Skeletal muscle cell (primary cell): ENCODE data around the gene EMILIN3.

Experiments
- DNase-seq: peaks from one replicate; pipeline ENCODE4 v3.0.0-alpha.2; 2010; ENCODE audit warnings: low read depth
- H3K4me3 ChIP-seq: 2 replicates; pipeline ENCODE4 v1.5.1; 2011; ENCODE audit warnings: low read depth, mild to moderate bottlenecking, control low read depth, low read length, moderate library complexity

Gene EMILIN3

DNA sequence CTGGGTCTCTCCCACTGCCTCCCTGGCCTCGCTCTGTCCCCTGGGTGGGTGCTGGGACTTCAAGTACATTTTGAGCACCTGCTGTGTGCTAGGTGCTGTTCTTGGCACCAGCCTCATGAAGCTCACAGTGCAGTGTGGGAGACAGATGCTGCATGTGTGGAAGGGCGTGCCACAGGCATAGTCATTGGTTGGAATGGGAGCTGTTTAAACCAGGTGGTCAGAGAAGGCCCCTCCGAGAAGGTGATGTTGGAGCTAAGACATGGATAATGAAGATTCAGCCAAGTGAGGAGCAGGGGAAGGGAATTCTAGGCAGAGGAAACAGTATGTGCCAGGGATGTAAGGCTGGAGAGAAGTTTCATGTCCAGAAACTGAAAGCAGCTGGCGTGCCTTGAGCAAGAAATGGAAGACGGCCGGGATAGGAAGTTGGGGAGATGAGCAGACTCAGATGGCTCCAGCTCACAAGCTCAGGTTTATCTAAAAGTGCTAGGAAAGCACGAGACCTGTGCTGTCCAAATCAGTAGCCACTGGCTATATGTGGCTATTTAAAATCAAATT, 16.1 kb downstream of the EMILIN3 start:
- H3K4me3 ChIP-seq: no peak overlapping the region
- no peak for DNase-seq

DNA sequence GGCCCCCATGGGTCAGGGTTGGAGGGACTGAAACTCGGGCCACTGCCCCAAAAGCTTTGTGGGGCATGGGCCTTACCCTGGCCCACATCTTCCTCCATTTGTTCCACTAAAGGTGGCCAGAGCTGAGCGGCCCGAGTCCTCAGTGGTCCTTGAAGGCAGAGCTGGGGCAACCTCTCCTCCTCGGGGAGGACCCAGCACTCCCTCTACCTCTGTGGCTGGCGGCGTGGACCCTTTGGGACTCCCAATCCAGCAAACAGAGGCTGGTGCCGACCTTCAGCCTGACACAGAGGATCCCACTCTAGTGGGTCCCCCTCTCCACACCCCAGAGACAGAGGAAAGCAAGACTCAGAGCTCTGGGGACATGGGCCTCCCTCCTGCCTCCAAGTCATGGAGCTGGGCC, 16.7 kb downstream of the EMILIN3 start:
- no peak overlapping the region for H3K4me3 ChIP-seq
- no peak for DNase-seq

DNA sequence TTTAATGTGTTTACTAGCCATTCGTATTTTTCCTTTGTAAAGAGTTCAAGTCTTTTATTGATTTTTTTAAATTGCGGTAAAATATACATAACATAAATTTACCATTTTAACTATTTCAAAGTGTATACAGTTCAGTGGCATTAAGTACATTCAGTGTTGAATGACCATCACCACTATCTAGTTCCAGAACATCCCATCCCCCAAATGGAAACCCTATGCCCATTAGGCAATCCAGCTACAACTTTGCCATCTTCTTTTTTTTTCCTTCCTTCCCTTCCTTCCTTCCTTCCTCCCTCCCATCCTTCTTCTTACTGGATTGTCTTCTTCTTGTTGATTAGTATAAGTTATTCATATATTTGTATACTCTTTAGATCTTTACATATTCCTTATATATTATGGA, 17.4 kb downstream of the EMILIN3 start:
- no peak overlapping the region for H3K4me3 ChIP-seq
- DNase-seq: no peak

DNA sequence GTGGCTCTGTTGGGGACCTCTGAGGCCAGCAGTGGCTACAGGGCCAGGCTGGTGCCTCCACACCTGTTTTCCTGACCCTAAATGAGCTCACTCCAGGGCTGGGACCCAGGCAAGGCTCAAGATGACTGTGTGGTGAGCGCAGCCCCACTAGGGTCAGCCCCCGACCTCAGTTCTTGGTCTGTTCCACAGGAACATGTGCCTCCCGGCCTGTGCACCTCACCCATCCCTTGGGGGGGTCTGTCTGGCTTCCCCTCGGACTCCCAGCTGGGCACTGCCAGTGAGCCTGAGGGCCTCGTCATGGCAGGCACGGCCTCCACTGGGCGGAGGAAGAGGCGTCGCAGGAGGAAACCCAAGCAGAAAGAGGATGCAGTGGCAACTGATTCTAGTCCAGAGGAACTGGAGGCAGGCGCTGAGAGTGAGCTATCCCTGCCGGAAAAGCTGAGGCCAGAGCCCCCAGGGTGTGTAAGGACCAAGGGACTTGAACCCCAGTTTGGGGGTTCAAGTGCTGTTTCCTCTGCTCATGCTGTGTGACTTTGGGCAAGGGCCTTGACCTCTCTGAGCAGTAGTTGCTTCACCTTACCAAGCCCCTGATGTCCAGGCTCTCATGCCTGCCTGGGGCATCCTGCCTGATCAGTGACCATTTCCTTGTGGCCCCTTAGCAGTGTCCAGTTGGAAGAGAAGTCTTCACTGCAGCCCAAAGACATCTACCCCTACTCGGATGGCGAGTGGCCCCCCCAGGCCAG, 18.0 kb downstream of the EMILIN3 start:
- H3K4me3 ChIP-seq: no peak overlapping the region
- DNase-seq: no peak

DNA sequence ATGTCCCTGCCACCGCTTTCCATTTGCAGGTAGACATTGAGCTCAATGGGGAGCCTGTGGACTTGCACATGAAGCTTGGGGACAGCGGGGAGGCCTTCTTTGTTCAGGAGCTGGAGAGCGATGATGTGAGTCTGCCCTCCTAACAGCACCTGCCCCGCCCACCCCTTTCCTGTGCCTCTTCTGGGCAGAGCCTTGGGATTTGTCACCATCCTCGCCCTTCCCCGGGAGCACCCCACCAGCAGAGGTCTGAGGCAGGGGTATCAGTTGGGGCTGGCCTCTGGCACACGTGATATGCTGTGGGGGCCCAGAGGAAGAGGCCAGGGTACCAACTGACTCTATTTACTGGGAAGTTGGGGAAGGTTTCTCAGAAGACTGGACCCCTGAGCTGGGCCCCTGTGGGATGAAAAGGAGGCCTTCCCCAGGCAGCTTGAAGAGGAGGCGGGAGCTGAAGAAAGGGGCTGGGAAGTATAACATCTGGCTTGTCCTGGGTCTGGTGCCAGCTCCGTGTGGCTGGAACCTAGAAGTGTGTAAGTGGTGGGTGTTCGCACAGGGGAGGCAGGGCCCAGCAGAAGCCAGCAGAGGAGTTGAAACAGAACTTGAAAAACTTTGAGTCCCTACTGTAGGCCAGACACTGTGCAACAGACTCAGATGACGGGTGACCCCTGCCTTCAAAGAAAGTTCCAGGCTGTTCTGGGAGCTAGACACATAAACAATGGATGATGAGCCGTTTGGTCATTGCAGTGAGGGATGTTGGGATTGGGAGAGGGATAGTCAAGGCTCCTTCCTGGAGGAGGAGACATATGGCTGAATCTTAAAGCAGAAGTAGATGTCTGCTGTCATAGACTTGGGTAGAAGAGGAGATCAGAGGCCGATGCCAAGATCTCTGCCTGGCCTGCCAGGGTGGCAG, 18.8 kb downstream of the EMILIN3 start:
- no peak overlapping the region for H3K4me3 ChIP-seq
- DNase-seq: no peak

DNA sequence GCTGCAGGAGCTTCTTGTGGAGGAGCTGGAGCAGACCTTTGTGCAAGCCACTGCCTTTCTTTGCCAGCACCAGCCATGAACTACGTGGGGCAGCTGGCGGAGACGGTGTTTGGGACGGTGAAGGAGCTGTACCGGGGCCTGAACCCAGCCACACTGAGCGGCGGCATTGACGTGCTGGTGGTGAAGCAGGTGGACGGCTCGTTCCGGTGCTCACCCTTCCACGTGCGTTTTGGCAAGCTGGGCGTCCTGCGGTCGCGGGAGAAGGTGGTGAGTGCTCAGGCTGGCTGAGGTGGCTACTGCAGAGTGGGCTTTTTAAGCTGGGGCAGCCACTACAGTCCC, 20.9 kb downstream of the EMILIN3 start:
- no peak for DNase-seq
- H3K4me3 ChIP-seq: no peak overlapping the region

DNA sequence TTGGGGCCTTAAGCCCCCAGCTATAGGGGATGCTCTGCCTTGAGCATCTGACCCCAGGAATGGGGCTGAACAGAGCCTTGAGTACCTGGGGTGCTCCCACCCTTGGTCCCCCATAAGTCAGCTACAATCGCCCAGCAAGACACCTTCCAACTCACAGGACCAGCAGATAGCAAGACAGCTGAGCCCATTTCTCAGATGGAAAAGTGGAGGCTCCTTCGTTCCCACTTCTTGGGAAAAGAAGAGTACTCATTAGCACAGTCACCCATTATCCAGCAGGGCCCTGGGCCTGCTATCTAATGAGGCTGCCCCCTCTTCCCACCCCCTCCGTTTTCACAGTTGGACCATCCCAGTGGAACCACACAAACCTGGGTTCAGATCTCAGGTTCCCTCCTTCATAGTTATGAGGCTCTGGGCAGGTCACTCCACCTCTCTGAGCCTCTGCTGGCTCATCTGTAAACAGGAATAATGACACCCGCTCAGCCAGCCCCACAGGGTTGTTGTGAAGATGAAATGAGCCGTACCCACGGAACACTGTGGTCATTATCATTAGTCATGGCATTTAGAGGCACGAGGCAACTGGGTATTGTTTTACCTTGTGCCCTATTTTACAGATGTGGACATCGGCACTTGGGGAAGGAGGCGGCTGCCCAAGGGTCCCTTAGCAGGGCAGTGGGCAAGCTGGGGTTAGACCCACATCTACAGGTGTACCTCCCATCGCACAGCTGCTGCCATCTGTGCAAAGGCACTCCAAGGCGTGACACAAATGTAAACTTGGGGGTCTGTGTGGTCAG, 21.5 kb downstream of the EMILIN3 start:
- no peak for DNase-seq
- no peak overlapping the region for H3K4me3 ChIP-seq

DNA sequence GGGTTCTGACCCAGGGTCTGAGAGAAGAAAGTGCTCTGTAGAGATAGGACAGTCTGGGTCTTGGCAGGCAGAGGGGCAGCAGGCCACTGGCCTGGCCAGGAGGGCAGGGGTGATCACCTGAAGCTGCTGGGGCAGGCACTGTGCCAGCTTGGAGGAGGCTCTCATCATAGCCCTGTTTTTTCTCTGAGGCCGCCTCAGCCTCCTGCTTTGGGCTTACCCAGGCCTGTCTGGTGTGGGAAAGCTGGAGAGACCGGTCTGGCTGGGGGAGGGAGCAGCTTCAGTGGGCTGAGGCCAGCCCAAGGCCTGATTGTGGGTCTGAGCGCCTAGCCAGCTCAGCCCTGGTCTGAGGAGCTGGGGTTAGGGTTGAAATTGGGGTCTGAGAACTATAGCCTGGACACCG, 22.1 kb downstream of the EMILIN3 start:
- DNase-seq: no peak
- no peak overlapping the region for H3K4me3 ChIP-seq

DNA sequence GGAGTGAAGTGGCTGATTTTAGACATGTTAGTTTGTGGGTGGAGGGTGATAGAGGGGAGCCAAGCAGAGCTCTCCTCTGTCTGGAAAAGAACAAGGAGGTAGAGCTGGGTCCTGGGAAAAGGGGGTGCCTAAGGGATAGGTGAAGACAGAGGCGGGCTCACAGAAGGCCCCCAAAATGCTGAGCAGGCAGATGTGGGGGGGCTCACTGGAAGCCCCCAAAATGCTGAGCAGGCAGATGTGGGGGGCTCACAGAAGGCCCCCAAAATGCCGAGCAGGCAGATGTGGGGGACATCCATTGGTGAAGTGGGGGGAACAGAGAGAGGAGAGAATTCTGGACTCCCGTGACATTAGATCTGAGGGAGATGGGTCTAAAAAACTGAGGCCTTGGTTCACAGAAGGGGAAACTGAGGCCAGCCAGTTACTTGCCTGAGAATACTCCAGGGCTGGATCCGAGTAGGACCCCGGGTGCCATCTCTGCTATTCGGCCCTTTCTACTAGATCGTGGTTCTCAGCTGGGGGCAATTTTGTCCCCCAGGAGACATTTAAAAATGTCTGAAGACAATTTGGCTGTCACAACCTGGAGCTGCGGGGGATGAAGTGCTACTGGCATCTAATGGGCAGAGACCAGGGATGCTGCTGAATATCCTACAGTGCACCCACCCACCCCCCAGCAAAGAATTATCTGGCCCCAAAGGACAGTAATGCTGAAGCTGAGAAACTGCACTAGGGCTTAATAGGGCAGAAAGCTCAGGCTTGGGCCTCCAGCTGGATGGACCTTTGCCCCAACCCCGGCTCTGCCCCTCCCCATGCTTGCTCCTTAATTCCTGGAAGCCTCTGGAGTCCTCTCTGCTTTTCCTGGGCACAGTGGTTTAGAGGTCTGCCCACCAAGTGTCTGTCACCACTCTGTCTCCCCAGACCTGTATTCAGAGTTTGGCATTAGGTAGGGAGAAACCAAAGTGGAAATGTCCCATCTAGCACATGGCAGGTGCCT, 23.8 kb downstream of the EMILIN3 start:
- DNase-seq: no peak
- H3K4me3 ChIP-seq: no peak overlapping the region

DNA sequence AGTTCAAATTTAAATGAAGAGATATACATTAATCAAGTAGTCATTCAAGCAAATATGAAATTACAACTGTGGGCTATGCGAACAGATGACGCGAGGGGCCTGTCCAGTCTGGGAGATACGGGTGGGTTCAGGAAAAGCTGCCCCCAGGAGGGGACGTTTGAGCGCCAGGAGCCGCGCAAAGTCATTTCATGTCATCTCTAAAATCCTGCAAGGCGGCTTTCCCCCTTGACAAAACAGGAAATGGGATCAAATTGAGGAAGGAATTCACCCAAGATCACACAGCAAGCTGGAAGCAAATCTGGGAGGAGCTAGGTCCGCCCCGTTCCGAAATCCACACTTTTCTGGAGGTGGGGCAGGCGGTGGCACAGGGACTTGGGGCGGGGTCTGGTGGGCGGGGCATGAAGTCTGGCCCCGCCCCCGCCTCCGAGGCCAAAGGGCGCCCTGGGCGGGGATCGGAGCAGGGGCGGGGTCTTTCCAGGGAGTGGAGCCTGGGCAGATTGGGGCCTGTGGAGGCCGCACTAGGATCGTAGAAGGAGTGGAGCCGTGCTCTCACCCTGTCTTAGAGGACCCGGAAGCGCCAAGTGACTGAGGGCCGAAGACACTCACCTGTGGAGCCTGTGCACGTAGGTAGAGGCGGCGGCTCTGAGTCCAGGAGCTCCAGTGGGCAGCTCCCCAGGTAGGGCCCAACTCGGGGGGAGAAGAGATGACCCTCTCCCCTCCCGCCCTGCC, 26.1 kb downstream of the EMILIN3 start, which contains the start of gene LPIN3:
TSS of gene LPIN3 (plus strand) at position 495 of the 729 bp plus-strand sequence. CDS start 4,983 bp downstream, outside the sequence.
- DNase-seq: no peak
- peak within 1 kb of the TSS; percentile 49 for H3K4me3 ChIP-seq

DNA sequence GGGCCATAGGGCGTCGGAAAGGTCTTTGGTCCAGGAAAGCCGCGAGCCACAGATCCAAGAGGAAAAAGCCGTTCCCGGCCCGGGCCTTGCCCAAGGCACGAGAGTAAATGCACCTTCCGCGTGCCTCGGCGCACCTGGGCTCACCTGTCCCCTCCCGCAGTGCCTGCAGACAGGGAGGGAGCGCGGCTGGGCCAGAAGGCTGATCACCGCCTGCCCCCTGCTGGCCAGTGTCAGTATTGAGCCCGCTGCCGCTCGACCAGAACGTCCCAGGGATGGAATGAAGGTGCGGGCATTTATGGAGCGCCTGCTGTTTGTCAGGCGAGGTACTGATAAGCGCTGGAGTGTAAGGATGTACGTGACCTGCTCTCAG, 26.7 kb downstream of the EMILIN3 start:
- peak overlapping the region; percentile 49 for H3K4me3 ChIP-seq
- DNase-seq: no peak

DNA sequence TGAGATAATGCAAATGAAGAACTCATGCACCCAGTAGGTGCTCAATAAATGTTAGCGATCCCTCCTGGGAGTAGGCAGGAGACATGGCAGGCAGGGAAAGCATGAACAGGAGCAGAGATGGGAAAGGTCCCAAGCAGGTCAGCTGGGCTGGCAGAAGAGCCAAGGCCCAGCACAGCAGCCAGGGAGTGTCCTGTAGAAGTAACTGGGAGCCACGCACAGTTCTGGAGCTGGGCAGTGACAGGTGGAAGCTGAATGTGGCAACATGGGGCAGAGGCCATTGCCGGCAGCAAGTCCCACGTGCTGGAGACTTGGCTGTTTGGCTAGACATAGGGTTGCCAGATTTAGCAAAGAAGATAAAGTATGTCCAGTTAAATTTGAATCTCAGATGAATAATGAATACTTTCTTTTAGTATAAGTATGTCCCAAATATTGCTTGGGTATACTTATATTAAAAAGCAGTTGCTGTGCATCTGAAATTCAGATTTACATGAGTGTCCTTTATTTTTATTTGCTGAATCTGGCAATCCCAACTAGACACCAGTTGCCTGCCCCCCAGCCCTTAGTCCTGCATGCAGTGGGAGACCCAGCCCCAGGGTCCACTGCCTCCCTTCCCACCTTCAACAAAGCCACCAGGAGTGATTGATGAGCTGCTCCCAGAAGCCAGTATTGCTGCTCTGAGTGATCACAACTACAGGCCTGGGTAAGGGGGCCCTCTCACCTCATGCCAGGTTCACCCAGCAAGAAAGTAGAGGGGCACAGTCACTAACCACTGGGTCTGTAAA, 29.7 kb downstream of the EMILIN3 start:
- DNase-seq: no peak
- H3K4me3 ChIP-seq: no peak overlapping the region

DNA sequence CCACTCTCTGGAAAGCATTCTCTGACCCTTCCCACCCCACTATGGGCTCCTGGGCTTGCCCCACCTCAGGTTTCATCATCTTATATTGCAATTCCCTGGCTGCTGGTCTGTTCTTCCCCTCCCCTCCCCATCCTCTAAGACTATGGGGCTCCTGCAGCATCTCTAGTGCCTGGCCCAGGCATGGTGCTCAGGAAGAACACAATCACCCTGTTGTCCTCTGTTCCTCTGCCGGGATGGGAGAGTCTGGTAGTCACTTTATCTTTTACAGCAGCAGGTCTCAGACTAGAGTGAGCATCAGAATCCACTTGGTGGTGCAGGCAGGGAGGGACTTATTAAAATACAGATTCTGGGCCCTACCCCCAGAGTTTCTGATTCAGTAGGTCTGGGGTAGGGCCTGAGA, 31.0 kb downstream of the EMILIN3 start:
- no peak for DNase-seq
- H3K4me3 ChIP-seq: no peak overlapping the region

DNA sequence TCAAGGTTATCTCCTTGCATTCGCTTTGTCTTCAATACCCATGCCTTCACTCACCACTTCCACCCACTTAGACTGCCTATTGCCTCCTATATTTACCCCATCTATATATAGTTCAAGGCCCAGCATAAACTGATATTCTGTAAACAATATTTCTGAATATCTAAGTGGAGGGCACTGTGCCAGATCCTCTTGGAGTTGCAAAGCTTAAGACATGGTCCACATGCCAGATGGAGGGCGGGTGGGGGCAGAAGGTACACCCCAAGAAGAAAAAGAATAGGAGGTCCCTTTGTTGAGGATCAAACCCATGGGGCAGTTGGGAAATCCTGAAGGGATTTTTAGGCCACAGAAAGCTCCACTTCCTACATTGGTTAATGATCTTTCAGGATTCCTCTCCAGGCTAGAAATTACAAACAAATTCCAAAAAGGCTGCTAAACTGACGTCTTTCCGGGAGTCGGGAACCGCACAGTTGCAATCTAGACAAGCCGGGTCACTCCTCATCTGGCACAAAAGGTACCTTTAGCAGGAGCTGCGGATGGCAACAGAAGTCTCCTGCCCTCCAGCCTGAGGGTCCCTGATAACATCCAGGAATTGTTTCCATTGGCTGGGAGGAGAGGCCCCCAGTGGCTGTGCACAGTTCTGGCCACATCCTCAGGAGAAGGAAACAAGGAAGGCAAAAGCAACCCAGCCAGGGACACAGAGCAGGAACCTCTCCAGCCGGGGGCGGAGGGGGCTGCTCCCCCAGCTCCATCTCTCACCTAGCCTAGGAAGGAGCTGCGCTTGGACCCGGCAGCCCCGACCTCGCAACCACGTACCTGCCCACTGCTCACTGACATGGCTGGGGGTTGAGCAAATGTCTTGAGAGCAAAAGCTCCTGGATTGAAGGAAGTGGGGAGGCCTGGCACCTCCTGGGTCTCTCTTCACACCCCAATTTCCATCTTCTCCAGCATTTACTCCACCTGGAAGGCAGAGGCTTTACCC, 31.9 kb downstream of the EMILIN3 start:
- DNase-seq: no peak
- H3K4me3 ChIP-seq: no peak overlapping the region

DNA sequence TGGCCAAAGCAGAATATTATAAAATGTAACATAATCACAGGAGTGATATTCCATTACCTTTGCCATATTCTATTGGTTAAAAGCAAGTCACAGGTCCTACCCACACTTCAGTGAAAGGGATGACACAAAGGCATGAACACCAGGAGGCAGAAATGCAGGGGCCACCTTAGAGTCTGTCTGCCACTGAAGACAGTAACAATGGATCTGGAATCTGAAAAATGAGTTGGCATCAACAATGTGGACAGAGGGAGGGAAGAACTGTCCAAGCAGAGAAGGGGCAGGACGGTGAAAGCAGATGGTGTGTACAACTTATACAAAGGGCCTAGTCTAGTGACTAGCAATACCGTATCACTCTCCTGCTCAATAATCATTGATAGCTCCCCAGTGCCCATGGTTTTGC, 32.6 kb downstream of the EMILIN3 start:
- no peak overlapping the region for H3K4me3 ChIP-seq
- no peak for DNase-seq

DNA sequence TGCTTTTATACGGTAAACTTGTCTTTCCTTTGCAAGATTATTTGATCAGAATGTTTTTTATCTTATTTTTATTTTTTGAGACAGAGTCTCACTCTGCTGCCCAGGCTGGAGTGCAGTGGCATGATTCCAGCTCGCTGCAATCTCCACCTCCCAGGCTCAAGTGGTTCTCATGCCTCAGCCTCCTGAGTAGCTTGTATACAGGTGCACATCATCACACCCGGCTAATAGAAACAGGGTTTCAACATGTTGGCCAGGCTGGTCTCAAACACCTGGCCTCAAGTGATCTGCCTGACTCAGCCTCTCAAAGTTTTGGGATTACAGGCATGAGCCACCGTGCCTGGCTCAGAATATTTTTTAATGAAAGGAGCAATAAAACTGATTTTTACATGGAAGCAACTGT, 34.9 kb downstream of the EMILIN3 start:
- no peak for DNase-seq
- no peak overlapping the region for H3K4me3 ChIP-seq
